IPS-18a (cell line): ENCODE measurements around the gene ATP13A1.
"Not testable (repeated sequence)": the region's sequence is repeated elsewhere in the genome, so short reads cannot be mapped to it uniquely, and the experiment has no call there.

Experiments used
- H3K27ac ChIP-seq: one replicate; pipeline ENCODE4 v1.5.1; 2013; ENCODE audit warnings: low read length
- H3K27me3 ChIP-seq: one replicate; pipeline ENCODE4 v1.6.1; 2013; ENCODE audit warnings: mild to moderate bottlenecking, low read length; ENCODE audit not compliant: control insufficient read depth, insufficient read depth
- H3K36me3 ChIP-seq: one replicate; pipeline ENCODE4 v1.6.1; 2013; ENCODE audit warnings: low read depth, low read length; ENCODE audit not compliant: control insufficient read depth
- H3K4me1 ChIP-seq: one replicate; pipeline ENCODE4 v1.6.1; 2013; ENCODE audit warnings: low read depth, low read length; ENCODE audit not compliant: control insufficient read depth
- H3K4me3 ChIP-seq: one replicate; pipeline ENCODE4 v1.5.1; 2013; ENCODE audit warnings: low read length
- H3K9ac ChIP-seq: one replicate; pipeline ENCODE4 v1.6.1; 2013; ENCODE audit warnings: mild to moderate bottlenecking, low read length, moderate library complexity
- H3K9me3 ChIP-seq: one replicate; pipeline ENCODE4 v1.6.1; 2013; ENCODE audit warnings: low read depth, low read length; ENCODE audit not compliant: control insufficient read depth

Gene ATP13A1

DNA sequence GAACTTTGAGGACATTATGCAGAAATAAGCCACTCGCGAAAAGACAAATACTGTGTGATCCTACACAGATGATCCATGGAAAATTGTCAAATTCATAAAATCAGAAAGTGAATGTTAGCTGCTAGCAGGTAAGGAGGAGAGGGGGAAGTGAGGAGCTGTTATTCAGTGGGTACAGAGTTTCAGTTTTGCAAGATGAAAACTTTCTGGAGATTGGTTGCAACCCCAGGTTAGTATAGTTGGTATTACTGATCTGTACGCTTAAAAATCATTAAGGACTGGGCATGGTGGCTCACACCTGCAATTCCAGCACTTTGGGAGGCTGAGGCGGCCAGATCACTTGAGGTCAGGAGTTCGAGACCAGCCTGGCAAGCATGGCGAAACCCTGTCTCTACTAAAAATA is 23.1 kb upstream of the ATP13A1 start:
- Histone ChIP-seq H3K27ac (no peak overlapping the region), H3K4me1 (no peaks in the 10 kb centered on the region), H3K9ac (no peak overlapping the region), H3K4me3 (no peak overlapping the region), H3K27me3 (no peaks in the 10 kb centered on the region), H3K9me3 (no peaks in the 10 kb centered on the region), H3K36me3 (no peaks in the 10 kb centered on the region)

DNA sequence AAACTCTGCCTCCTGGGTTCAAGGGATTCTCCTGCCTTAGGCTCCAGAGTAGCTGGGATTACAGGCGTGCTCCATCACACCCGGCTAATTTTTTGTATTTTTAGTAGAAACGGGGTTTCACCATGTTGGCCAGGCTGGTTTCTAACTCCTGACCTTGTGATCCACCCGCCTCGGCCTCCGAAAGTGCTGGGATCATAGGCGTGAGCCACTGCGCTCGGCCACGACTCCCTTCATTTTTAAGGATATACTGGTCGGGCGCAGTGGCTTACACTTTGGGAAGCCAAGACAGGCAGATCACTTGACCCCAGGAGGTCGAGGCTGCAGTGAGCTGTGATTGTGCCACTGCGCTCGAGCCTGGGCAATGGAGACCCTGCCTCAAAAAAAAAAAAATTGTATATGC is 22.6 kb upstream of the ATP13A1 start:
- H3K4me1 ChIP-seq, H3K9me3 ChIP-seq, H3K9ac ChIP-seq, H3K27ac ChIP-seq, H3K36me3 ChIP-seq, H3K27me3 ChIP-seq, H3K4me3 ChIP-seq: not testable (repeated sequence)

DNA sequence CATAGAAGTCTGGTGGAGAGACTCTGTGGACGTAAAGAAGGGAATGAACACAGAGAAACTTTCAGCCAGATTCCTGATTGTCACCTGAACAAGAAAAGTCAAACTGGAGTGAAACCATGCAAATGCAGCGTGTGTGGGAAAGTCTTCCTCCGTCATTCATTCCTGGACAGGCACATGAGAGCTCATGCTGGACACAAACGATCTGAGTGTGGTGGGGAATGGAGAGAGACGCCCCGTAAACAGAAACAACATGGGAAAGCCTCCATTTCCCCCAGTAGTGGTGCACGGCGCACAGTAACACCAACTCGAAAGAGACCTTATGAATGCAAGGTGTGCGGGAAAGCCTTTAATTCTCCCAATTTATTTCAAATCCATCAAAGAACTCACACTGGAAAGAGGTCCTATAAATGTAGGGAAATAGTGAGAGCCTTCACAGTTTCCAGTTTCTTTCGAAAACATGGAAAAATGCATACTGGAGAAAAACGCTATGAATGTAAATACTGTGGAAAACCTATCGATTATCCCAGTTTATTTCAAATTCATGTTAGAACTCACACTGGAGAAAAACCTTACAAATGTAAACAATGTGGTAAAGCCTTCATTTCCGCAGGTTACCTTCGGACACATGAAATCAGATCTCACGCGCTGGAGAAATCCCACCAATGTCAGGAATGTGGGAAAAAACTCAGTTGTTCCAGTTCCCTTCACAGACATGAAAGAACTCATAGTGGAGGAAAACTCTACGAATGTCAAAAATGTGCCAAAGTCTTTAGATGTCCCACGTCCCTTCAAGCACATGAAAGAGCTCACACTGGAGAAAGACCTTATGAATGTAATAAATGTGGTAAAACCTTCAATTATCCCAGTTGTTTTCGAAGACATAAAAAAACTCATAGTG is 15.9 kb upstream of the ATP13A1 start:
- no peaks in the 10 kb centered on the region for H3K9me3 ChIP-seq
- H3K9ac ChIP-seq: no peak overlapping the region
- no peaks in the 10 kb centered on the region for H3K4me1 ChIP-seq
- no peak overlapping the region for H3K27ac ChIP-seq
- H3K4me3 ChIP-seq: no peak overlapping the region
- H3K27me3 ChIP-seq: no peaks in the 10 kb centered on the region
- peaks cover 40% of the 10 kb centered on the region for H3K36me3 ChIP-seq

DNA sequence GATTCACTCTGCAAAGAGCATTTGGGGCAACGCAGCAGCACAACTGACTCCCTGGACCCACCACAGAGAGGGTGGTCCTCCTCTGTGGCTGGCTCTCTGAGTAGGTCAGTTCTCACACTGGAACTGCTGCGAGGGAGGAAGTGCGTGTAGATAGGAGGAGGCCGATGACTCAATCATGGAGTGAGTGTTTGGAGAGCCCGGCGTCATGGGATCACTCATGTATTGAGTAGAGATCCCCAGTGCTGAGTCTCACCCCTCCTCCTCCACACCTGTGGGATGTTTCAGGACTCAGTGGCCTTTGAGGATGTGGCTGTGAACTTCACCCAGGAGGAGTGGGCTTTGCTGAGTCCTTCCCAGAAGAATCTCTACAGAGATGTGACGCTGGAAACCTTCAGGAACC is 14.1 kb upstream of the ATP13A1 start:
- no peaks in the 10 kb centered on the region for H3K4me1 ChIP-seq
- peaks cover 40% of the 10 kb centered on the region for H3K36me3 ChIP-seq
- H3K4me3 ChIP-seq: no peak overlapping the region
- H3K27me3 ChIP-seq: no peaks in the 10 kb centered on the region
- H3K9me3 ChIP-seq: no peaks in the 10 kb centered on the region
- no peak overlapping the region for H3K9ac ChIP-seq
- H3K27ac ChIP-seq: no peak overlapping the region

DNA sequence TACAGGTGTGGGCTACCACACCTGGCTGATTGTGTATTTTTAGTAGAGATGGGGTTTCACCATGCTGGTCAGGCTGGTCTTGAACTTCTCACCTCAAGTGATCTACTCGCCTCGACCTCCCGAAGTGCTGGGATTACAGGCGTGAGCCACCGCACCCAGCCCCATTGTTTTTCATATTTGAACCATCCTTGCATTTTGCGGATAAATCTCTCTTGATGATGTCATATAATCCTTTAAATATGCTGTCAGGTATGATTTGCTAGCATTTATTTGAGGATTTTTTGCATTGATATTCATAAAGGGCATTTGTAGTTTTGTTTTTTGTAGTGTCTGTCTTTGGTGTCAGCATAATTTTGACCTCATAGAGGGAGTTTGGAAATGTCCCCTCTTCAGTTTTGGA is 10.8 kb upstream of the ATP13A1 start:
- Histone ChIP-seq H3K9me3 (no peaks in the 10 kb centered on the region), H3K4me3 (no peak overlapping the region), H3K9ac (no peak overlapping the region), H3K27me3 (no peaks in the 10 kb centered on the region), H3K27ac (no peak overlapping the region), H3K4me1 (peaks cover 4% of the 10 kb centered on the region), H3K36me3 (peaks cover 23% of the 10 kb centered on the region)

DNA sequence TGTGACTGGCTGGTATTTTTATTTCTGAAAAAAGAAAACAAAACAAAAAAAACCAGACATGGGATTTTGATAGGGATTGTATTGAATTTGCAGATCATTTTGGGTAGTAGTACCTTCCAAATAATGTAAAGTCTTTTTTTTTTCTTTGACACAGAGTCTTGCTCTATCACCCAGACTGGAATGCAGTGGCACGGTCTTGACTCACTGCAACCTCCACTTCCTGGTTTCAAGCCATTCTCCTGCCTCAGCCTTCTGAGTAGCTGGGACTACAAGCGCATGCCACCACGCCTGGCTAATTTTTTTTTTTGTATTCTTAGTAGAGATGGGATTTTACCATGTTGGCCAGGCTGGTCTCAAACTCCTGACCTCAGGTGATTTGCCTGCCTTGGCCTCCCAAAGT is 9.3 kb upstream of the ATP13A1 start:
- H3K9ac ChIP-seq: no peak overlapping the region
- no peaks in the 10 kb centered on the region for H3K27me3 ChIP-seq
- H3K9me3 ChIP-seq: no peaks in the 10 kb centered on the region
- H3K36me3 ChIP-seq: peaks cover 12% of the 10 kb centered on the region
- no peak overlapping the region for H3K27ac ChIP-seq
- peaks cover 9% of the 10 kb centered on the region for H3K4me1 ChIP-seq
- no peak overlapping the region for H3K4me3 ChIP-seq

DNA sequence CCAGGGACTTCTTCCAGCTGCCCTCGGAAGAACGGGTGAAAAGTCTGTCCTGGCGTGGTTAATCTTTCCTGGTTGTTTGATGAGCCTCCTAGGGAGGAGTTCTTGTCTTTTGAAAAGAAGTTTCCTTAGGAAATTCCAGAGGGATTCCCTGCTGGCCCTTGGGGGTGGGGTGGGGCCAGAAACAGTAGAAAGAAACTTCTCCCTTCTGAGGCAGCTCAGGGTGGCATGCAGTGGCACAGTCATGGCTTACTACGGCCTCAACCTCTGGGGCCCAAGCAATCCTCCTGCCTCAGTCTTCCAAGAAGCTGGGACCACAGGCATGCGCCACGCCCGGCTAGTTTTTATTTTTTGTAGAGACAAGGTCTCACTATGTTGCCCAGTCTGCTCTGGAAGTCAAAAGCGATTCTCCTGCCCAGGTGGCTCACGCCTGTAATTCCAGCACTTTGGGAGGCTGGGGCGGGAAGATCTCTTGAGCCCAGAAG is 6.6 kb upstream of the ATP13A1 start:
- no peaks in the 10 kb centered on the region for H3K9me3 ChIP-seq
- H3K27ac ChIP-seq: no peak overlapping the region
- peaks cover 9% of the 10 kb centered on the region for H3K4me1 ChIP-seq
- H3K27me3 ChIP-seq: no peaks in the 10 kb centered on the region
- peak overlapping the region; percentile 81 for H3K9ac ChIP-seq
- peak overlapping the region; percentile 83 for H3K4me3 ChIP-seq
- no peaks in the 10 kb centered on the region for H3K36me3 ChIP-seq

DNA sequence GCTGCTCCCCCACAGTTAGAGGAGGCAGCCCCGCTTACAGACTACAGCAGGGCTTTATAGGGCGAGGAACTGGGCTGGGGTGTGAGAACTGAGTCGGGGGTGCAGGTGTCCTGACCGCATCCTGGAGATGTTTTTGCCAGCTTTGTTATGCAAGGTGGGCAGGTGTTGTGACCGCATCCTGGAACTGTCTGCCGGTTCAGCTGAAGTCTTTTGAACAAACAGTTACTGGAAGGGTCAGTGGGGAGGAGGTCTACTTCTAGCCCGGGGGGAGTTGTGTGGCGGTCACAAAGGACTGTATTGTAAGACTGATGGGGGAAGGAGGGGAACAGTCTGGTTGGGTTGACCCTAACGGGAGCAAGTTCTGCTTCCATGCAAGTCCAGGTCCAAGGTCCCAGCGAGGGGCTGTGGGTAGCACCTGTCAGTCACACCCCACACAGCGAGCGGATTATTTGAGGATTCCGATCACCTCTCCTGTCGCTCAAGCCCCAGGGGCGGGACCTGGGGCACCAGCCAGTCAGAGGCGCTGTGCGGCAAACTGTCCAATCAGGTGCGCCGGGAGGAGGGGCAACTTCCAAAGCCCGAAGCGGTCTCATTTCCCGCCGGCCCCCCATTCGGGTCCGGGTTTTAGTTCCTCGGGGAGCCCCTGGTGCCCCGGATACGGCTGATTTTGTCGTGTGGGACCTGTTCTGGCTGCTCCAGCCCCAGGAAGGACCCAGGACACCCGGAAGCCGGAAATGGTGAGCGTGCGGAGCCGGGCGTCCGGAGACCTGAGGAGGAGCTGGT is 4.9 kb upstream of the ATP13A1 start, which contains the start of gene ZNF101:
TSS of gene ZNF101 (plus strand) at position 610 of the 783 bp plus-strand sequence. CDS start at position 735, 125 bp downstream.
- H3K27ac ChIP-seq: peak within 1 kb of the TSS; percentile 42

DNA sequence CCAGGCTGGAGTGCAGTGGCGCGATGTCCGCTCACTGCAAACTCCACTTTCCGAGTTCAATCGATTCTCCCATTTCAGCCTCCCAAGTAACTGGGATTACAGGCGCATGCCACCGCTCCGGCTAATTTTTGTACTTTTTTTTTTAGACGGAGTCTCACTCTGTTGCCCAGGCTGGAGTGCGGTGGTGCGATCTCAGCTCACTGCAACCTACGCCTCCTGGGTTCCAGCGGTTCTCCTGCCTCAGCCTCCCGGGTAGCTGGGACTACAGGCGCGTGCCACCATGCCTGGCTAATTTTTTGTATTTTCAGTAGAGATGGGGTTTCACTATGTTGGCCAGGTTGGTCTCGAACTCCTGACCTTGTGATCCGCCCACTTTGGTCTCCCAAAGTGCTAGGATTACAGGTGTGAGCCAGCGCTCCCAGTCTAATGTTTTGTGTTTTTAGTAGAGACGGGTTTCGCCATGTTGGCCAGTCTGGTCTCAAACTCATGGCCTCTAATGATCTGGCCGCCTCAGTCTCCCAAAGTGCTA is 2.0 kb upstream of the ATP13A1 start:
- not testable (repeated sequence) for H3K9me3 ChIP-seq

More for the DNA sequence above, 4.9 kb upstream of the ATP13A1 start, which contains the start of gene ZNF101:
- H3K9ac ChIP-seq: peak within 1 kb of the TSS; percentile 81
- H3K27me3 ChIP-seq: no peaks in the 10 kb centered on the region
- H3K4me1 ChIP-seq: peaks cover 9% of the 10 kb centered on the region
- H3K4me3 ChIP-seq: peak within 1 kb of the TSS; percentile 83
- H3K9me3 ChIP-seq: no peaks in the 10 kb centered on the region
- no peaks in the 10 kb centered on the region for H3K36me3 ChIP-seq

DNA sequence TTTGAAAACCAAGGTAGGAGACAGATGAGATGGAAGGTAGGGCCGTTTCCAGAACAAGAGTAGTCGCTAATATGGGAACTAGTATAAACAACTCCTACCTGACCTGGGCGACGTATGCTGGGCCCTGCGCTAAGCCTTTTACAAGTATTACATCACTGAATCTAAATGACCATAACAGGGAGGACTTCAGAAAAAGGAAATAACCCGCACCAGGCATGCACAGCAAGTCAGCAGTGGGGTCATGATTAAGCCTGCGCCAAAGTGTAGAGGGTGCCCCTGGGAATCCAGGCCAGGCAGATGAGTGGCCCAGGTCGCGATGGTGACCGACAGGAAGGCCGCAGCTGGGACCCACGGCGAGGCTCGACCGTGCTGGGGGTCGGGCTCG is 613 bp downstream of the ATP13A1 start:
- Histone ChIP-seq H3K4me3 (peak overlapping the region; percentile 82), H3K27me3 (no peaks in the 10 kb centered on the region), H3K27ac (no peak overlapping the region), H3K9me3 (no peaks in the 10 kb centered on the region), H3K36me3 (peaks cover 17% of the 10 kb centered on the region), H3K4me1 (peaks cover 6% of the 10 kb centered on the region), H3K9ac (peak overlapping the region; percentile 88)

More for the DNA sequence above, 2.0 kb upstream of the ATP13A1 start:
- not testable (repeated sequence) for H3K36me3 ChIP-seq, H3K4me3 ChIP-seq, H3K27ac ChIP-seq, H3K27me3 ChIP-seq, H3K9ac ChIP-seq
- peaks cover 14% of the 10 kb centered on the region for H3K4me1 ChIP-seq

DNA sequence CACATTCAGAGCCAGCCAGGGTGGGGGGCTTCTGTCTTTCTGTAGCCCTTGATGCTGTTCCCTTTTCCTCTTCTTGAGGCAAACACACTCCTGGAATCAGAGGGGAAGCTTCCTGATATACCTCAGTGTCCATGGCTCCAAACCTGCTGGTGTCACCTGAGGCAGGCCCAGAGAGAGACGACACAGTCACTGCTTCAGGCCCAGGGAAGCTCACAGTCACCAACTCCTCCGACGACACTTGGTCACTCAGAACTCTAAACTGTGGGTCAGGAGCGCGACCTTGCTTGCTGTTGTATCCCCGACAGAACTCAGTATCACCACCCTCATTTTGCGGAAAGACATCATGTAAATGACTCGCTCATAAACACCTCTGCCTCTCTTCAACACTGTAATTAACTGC is 1.1 kb downstream of the ATP13A1 start:
- H3K27ac ChIP-seq: no peak overlapping the region
- peak overlapping the region; percentile 88 for H3K9ac ChIP-seq

More for the DNA sequence above, 1.1 kb downstream of the ATP13A1 start:
- Histone ChIP-seq H3K4me3 (peak overlapping the region; percentile 82), H3K36me3 (peaks cover 22% of the 10 kb centered on the region), H3K27me3 (no peaks in the 10 kb centered on the region), H3K9me3 (no peaks in the 10 kb centered on the region), H3K4me1 (peaks cover 6% of the 10 kb centered on the region)
